Lower lobe of right lung (tissue), 2 donors: ENCODE measurements around the gene SNPH. TPM values are rescaled to one million over a fixed set of nuclear protein-coding genes. Genes with fewer than 3 reads are reported as not detected.

ENCODE experiments used
- ATAC-seq, 2 donors: fragments of 200-7000 bp; cut with Tn5 transposase; one replicate each; pipeline ENCODE4 v1.9.1; 2020 to 2022; ENCODE audit warnings: mild to moderate bottlenecking in 2 of 2, moderate library complexity in 2 of 2
- DNase-seq: peaks from one replicate; pipeline ENCODE4 v3.0.0-alpha.2; 2020
- H3K27ac ChIP-seq: fragments of 200-600 bp; one replicate; pipeline ENCODE4 v1.8.0; 2022
- H3K27me3 ChIP-seq: fragments of 200-600 bp; one replicate; pipeline ENCODE4 v1.8.0; 2022; ENCODE audit warnings: low read depth
- H3K36me3 ChIP-seq: fragments of 200-600 bp; one replicate; pipeline ENCODE4 v1.8.0; 2022; ENCODE audit warnings: mild to moderate bottlenecking
- H3K4me1 ChIP-seq: fragments of 200-600 bp; one replicate; pipeline ENCODE4 v1.8.0; 2022
- H3K4me3 ChIP-seq: fragments of 200-600 bp; one replicate; pipeline ENCODE4 v1.8.0; 2022; ENCODE audit warnings: mild to moderate bottlenecking
- H3K9me3 ChIP-seq: fragments of 200-600 bp; one replicate; pipeline ENCODE4 v1.8.0; 2022
- intact Hi-C: fragments of 100-400 bp; cut with DNase I; formaldehyde crosslinking; loops from one replicate; pipeline ENCODE4 v1.11.0; 2022
- total RNA-seq: library from RNA; stranded (reverse); fragmentation: NEBNext Ultra II Directional; extraction: Animal tissue kit (Norgen Biotek cat#: 25700); gene quantifications from one replicate; pipeline ENCODE4 v1.2.1, GENCODE V29; 2021
- TF ChIP-seq, protein P1 (sequence below): fragments of 200-600 bp; IDR thresholded peaks from one replicate; pipeline ENCODE4 v1.8.0; 2022; ENCODE audit warnings: antibody characterized with exemption, mild to moderate bottlenecking
- donor health status: DM: no; HTN: yes; CAD: no; lungs with severe emphysema.

SNPH gene
- total RNA-seq, 1 donor from 2014 or later = 3.8 TPM

DNA sequence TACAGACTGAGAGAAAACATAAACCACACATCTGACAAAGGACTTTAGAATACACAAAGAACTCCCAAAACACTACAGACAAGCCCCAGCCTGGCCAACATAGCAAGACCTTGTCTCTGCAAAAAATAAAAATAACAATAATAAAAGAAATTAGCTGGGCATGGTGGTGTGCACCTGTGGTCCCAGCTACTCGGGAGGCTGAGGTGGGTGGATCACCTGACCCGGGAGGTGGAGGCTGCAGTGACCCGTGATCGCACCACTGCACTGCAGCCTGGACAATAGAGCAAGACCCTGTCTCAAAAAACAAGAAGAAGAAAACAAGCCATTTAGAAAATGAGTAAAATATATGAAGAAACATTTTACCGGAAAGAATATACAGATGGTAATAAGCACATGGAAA, 49.7 kb downstream of the SNPH start:
- intact Hi-C loops = loop anchor here (10.0 kb wide), 1 partner anchor 79 kb away; the partner anchor contains the start of gene FKBP1A
- ATAC-seq (no peak), DNase-seq (no peak)
- Histone ChIP-seq H3K36me3 (no peaks in the 10 kb centered on the region), H3K4me3 (no peak overlapping the region), H3K9me3 (no peaks in the 10 kb centered on the region), H3K4me1 (peaks cover 12% of the 10 kb centered on the region), H3K27me3 (no peaks in the 10 kb centered on the region), H3K27ac (no peak overlapping the region)
- TF ChIP-seq, protein P1, sequence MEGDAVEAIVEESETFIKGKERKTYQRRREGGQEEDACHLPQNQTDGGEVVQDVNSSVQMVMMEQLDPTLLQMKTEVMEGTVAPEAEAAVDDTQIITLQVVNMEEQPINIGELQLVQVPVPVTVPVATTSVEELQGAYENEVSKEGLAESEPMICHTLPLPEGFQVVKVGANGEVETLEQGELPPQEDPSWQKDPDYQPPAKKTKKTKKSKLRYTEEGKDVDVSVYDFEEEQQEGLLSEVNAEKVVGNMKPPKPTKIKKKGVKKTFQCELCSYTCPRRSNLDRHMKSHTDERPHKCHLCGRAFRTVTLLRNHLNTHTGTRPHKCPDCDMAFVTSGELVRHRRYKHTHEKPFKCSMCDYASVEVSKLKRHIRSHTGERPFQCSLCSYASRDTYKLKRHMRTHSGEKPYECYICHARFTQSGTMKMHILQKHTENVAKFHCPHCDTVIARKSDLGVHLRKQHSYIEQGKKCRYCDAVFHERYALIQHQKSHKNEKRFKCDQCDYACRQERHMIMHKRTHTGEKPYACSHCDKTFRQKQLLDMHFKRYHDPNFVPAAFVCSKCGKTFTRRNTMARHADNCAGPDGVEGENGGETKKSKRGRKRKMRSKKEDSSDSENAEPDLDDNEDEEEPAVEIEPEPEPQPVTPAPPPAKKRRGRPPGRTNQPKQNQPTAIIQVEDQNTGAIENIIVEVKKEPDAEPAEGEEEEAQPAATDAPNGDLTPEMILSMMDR = no peak

DNA sequence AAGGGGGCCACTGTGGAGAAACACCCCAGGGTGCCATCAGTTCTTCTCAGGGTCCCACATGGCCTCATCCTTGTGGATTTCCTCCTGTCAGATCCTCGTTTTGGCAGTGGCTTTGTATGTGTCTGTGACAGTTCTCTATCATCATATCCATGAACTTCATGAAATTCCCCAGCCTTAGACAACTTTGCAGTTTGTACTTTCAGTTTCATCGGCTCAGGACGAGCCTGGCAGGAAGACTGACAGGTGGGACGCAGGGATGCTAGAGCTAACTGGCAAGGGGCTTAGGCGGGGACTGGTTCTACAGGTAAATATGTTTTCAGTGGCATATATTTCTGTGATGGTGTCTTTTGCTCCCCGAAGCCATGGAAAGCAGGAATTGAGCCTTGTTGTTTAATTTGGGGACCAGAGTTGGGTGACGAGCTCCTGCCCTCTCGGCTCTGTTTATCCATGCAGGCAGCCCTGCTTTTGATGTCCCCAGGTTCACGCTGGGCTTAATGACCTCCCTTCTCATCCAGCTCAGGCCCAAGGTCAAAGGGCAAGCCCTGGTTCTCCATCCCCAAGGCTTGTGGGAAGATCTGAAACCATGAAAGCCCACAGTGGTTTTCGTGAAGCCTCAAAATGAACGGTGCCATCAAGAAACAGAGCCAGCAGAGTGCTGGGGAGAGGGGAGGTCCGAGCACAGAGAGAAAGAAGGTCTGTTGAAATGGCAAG, 51.6 kb downstream of the SNPH start:
- intact Hi-C loops = loop anchor here (10.0 kb wide), 1 partner anchor 77 kb away; the partner anchor contains the start of gene FKBP1A
- H3K4me3 ChIP-seq = no peak overlapping the region
- DNase-seq (no peak), ATAC-seq (no peak)
- H3K27ac ChIP-seq = no peak overlapping the region
- TF ChIP-seq, protein P1 = no peak
- no peaks in the 10 kb centered on the region for H3K27me3 ChIP-seq
- H3K36me3 ChIP-seq = no peaks in the 10 kb centered on the region
- no peaks in the 10 kb centered on the region for H3K9me3 ChIP-seq
- H3K4me1 ChIP-seq = peaks cover 27% of the 10 kb centered on the region

DNA sequence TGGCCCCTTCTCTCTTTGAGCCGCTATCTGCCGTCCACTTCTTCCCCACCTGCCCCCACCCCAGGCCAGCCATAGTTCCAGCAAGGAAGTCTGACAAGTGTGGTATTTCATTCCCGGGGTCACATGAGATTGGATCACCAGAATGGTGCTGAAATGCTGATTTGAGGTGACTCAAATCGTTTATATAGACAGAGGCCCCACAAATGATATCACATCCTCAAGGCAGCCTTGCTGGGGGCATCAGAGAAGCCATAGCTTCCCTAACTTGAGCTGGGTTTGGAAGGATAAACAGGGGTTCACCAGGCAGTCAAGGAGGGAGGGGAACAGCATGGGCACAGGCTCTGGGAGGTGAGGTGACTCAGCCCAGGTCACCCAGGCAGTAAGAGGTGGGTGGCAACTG, 53.0 kb downstream of the SNPH start:
- H3K9me3 ChIP-seq = no peaks in the 10 kb centered on the region
- no peaks in the 10 kb centered on the region for H3K36me3 ChIP-seq
- TF ChIP-seq, protein P1 = no peak
- H3K4me3 ChIP-seq = no peak overlapping the region
- peaks cover 17% of the 10 kb centered on the region for H3K4me1 ChIP-seq
- intact Hi-C loops = loop anchor here (10.0 kb wide), 1 partner anchor 76 kb away; the partner anchor contains the start of gene FKBP1A
- DNase-seq (no peak), ATAC-seq (no peak)
- no peak overlapping the region for H3K27ac ChIP-seq
- H3K27me3 ChIP-seq = no peaks in the 10 kb centered on the region

DNA sequence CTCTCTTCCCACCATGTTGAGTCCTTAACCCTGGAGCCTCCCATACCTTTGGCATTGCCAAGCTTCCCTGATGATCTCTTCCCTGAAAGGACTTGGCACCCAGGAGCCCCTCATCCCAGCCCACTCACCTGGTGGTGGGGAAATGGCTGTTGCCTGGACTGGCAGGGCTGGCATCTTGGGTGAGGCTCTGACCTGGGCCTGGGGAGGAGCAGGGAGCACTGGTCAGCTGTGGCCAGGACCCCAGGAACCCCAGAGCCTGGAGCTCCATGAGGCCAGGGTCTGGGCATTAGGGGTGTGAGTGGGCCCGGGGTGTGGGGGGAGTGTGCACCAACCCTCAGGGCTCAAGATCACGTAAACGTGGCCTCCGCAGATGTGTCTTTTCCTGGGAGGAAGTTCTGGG, 53.4 kb downstream of the SNPH start:
- Histone ChIP-seq H3K4me3 (no peak overlapping the region), H3K36me3 (no peaks in the 10 kb centered on the region), H3K4me1 (peaks cover 16% of the 10 kb centered on the region), H3K9me3 (no peaks in the 10 kb centered on the region), H3K27ac (no peak overlapping the region), H3K27me3 (no peaks in the 10 kb centered on the region)
- intact Hi-C loops = loop anchor here (10.0 kb wide), 1 partner anchor 75 kb away; the partner anchor contains the start of gene FKBP1A
- no peak for ATAC-seq
- DNase-seq = no peak
- TF ChIP-seq, protein P1 = no peak

DNA sequence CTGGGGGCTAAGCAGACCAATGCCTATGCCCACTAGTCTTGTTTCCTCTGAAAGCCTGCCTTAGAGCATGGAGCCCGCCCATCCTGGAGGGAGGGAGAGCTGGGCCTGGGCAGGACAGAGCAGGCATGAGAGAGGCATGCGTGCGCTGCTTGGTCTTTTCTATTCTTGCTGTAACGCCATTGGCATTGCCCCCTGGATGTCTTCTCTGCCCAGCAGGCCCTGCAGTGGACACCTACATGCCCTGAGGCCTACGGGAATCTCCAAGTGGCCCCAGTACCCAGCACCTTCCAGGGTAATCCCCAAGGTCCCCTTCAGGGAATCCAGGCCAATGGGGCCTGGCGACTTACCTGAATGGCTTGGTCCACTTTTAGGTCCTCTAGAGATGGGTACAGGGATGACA, 53.9 kb downstream of the SNPH start:
- Histone ChIP-seq H3K9me3 (no peaks in the 10 kb centered on the region), H3K27ac (no peak overlapping the region), H3K4me1 (peaks cover 22% of the 10 kb centered on the region), H3K36me3 (no peaks in the 10 kb centered on the region), H3K27me3 (no peaks in the 10 kb centered on the region), H3K4me3 (no peak overlapping the region)
- intact Hi-C loops = no loop called here
- TF ChIP-seq, protein P1 = no peak
- ATAC-seq (no peak), DNase-seq (peak; percentile 21)
